Cerebellar nuclear complex (tissue), 1 donor: Measurements from ENCODE around the gene BASP1.
"Not testable (repeated sequence)": the region's sequence is repeated elsewhere in the genome, so short reads cannot be mapped to it uniquely, and the experiment has no call there.

Source experiments
- DNase-seq, 2 experiments: peaks; one replicate each; lab custom pipeline; 2025; lab: John Stamatoyannopoulos, UW

The BASP1 gene

DNA sequence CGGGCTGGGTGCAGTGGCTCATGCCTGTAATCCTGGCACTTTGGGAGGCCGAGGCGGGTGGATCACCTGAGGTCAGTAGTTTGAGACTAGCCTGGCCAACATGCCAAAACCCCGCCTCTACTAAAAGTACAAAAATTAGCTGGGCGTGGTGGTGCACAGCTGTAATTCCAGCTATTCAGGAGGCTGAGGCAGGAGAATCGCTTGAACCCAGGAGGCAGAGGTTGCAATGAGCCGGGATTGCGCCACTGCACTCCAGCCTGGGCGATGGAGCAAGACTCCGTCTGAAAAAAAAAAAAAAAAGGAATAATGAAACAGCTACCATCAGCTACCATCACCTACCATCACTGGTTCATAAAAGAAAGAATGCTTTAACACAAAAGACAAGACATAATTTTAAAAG, 25.9 kb upstream of the BASP1 start:
- DNase-seq, result not testable (repeated sequence)

- DNase-seq, result no peak
These were observed 25.2 kb upstream of the BASP1 start for GRCh38 chr5:17192191-17192590.

GRCh38 chr5:17196024-17196423, 21.4 kb upstream of the BASP1 start:
- DNase-seq, result no peak

GRCh38 chr5:17196697-17197096, 20.7 kb upstream of the BASP1 start:
- no peak for DNase-seq

GRCh38 chr5:17203329-17204132, 13.9 kb upstream of the BASP1 start:
- DNase-seq, result no peak

- no peak for DNase-seq
These were observed 13.3 kb upstream of the BASP1 start for GRCh38 chr5:17204133-17204489.

- DNase-seq, result no peak
These were observed 11.4 kb upstream of the BASP1 start for GRCh38 chr5:17206021-17206420.

DNA sequence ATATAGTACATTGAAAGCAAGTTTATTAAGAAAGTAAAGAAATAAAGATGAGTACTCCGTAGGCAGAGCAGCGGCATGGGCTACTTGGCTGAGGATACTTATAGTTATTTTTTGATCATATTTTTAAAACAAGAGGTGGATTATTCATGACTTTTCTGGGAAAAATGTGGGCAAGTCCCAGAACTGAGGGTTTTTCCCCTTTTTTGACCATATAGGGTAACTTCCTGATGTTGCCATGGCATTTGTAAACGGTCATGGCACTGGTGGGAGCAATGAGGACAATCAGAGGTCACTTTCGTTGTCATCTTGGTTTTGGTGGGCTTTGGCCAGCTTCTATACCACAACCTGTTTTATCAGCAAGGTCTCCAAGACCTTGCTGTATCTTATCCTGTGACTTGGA, 5.2 kb upstream of the BASP1 start:
- DNase-seq, result no peak

DNA sequence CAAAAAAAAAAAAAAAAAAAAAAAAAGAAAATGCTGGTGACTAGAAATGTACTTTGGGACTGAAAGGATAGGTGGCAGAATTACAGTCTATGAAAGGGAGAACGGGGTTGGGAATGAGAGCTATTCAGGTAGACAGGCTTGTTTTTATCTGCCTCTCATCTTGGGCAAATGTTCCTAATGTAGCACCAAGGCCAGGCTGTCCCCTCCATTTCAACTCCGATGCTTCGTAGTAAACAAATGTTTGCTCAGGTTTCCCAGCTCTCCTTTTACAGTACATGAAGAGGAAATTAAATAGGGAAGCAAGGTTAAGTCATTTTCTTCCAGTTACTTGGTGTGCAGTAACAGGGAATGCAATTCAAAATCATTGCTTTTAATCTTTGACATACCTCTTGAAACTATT, 4.4 kb upstream of the BASP1 start:
- no peak for DNase-seq

- DNase-seq, result no peak
These were observed 3.5 kb upstream of the BASP1 start for GRCh38 chr5:17213938-17214337.

DNA sequence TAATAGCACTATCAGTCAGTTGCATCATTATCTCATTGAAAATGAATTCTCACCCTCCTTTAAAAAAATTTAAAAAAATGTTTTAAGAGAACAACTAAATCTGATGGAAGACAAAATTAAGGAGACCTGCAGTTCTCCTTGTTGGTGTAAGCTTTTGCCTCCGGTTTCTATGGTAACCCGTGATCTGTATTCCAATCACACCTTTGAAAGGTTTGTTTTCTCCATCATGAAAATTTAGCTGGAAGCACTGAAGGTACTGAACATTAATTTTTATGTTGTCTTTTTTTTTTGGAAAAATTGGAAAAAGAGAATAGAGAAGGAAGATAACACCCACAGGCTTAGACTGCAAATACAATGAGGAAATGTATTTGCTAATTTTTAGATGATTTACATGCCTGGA, 2.5 kb upstream of the BASP1 start:
- DNase-seq, result no peak

DNA sequence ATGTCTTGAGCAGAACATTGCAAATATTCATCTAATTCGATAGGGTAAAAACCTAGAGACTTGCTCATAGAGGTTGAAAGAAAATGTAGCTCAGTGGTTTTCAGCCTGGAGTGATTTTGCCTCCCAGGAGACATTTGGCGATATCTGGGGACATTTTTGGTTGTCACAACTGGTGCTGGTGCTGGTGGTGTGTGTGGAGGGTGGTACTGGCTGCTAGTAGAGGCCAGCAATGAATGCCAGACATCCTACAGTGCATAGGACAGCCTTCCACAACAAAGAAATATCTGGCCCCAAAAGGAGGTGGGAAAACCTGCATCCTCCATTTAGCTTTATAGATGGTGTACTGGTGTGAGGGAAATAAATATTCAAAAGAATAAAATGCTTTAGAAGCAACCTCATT, 2.1 kb upstream of the BASP1 start:
- DNase-seq, result no peak

DNA sequence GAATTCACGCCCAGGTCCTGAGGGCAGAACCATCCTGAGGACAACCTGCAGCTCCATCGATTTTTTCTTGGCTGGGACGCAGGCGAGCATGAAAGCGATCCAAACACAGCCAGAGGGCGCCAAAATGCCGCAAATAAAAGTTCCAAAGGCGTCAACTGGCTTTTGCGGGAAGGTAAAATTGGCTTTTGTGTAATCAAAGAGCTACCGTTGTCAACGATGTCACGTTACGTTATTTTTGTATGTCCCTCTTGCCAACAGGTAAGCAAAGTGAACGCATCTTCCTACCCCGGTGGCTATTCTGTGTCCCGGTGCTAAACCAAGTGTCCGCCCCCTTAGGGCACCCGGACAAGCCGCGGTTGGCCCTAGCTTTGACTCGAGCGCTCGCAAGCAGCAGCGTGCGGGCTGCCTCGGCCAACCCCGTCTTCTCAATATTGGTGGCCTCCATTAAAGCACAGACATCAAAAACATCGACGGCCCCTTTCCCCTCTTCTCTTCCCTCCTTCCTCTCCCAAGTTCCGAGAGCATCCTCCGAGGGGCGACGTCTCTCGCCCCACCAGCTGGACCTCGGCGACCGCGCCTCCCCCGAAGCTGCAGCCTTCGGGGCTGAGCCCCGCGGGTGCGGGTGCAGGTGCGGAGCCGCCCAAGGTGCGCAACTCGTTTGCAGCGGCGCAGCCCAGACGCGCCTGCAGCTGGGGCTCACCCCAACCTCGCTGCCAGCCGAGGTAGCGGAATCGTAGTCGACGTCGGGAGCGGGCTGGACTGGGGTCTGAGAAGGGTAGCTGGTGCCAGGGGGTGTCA, 1.1 kb upstream of the BASP1 start:
- DNase-seq, result peak in 1 of 2 experiments; percentile 65

GRCh38 chr5:17216974-17217492, 398 bp upstream of the BASP1 start:
- DNase-seq, result no peak

- no peak for DNase-seq
These were observed 1.0 kb downstream of the BASP1 start for GRCh38 chr5:17218353-17219005.

GRCh38 chr5:17219006-17219422, 1.6 kb downstream of the BASP1 start:
- peak in 1 of 2 experiments; percentile 38 for DNase-seq

- DNase-seq, result peak in 1 of 2 experiments; percentile 18
These were observed 2.0 kb downstream of the BASP1 start for GRCh38 chr5:17219469-17219868.

DNA sequence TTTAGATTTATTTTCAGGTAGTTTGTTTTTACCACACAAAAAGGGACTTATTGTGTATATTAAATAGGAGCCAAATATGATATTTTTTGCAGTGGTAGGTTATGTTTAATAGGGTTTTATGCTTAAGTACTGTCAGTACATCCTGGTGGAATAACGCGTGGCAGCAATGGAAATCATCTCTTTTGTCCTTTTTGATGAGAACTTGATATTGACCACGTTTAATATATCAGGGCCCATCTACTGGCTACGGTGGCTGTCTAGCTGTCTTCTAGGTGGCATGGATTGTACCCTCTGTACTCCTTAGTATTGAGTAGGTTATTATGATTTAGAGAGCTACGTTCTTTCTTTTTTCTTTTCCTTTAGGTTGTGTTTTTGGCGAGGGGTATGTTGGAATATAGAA, 2.6 kb downstream of the BASP1 start:
- no peak for DNase-seq

- DNase-seq, result no peak
These were observed 3.0 kb downstream of the BASP1 start for GRCh38 chr5:17220469-17220868.

GRCh38 chr5:17221843-17222636, 4.6 kb downstream of the BASP1 start:
- no peak for DNase-seq

DNA sequence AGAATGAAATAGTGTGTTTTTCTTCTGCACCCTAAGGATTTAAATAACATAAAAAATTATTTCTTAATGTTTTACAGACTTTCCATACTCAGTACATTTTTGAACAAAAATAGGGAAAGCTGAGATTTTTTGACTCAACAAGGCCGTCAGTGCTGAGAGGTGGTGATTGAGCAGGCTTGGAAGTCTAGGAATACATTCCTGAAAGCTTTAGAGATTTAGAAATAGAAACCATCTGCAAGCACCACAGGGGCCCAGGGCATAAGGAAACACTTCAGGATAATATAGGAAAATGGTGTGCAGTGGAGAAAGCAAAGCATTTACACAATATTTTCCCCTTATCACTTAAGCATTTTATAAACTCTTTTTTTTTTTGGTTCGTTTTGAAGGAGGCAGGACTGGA, 5.2 kb downstream of the BASP1 start:
- no peak for DNase-seq
